Vagina (tissue), 2 donors: ENCODE data around the gene PCDHGA6. TPM values are rescaled to one million over a fixed set of nuclear protein-coding genes. Genes with fewer than 3 reads are reported as not detected.
"Not testable (repeated sequence)": the region's sequence is repeated elsewhere in the genome, so short reads cannot be mapped to it uniquely, and the experiment has no call there.

Experiments
- DNase-seq, 2 donors: peaks; one replicate each; pipeline ENCODE4 v3.0.0-alpha.2; 2017; ENCODE audit errors: extremely low spot score in 2 of 2
- H3K27ac ChIP-seq: fragments of 200-600 bp; sonication (generic); one replicate; pipeline ENCODE4 v1.5.1; 2019
- H3K27me3 ChIP-seq: fragments of 200-600 bp; sonication (generic); one replicate; pipeline ENCODE4 v1.5.1; 2019
- H3K36me3 ChIP-seq, 2 donors: fragments of 200-600 bp; sonication (generic); one replicate each; pipeline ENCODE4 v1.5.1; 2017 to 2019
- H3K4me1 ChIP-seq: fragments of 200-600 bp; sonication (generic); one replicate; pipeline ENCODE4 v1.5.1; 2019
- H3K4me3 ChIP-seq, 2 donors: fragments of 200-600 bp; sonication (generic); 1 replicate in 1 of 2; 2 replicates in 1 of 2; pipeline ENCODE4 v1.5.1; 2016 to 2019
- H3K9me3 ChIP-seq: fragments of 200-600 bp; sonication (generic); one replicate; pipeline ENCODE4 v1.5.1; 2019
- POLR2A ChIP-seq, 2 donors: fragments of 450-650 bp; IDR thresholded peaks; one replicate each; pipeline ENCODE4 v1.6.1; 2017; ENCODE audit warnings: antibody characterized with exemption in 2 of 2, mild to moderate bottlenecking in 2 of 2, moderate library complexity in 2 of 2
- POLR2AphosphoS5 ChIP-seq, 2 donors: sonication (generic); formaldehyde crosslinking; IDR thresholded peaks; one replicate each; pipeline ENCODE4 v1.9.0; 2017; ENCODE audit warnings: antibody characterized with exemption in 2 of 2, mild to moderate bottlenecking in 2 of 2, low read depth in 1 of 2; ENCODE audit not compliant: insufficient read depth in 1 of 2
- intact Hi-C: fragments of 100-400 bp; cut with DNase I; formaldehyde crosslinking; loops from one replicate; pipeline ENCODE4 v1.15.1; 2023
- total RNA-seq: library from RNA; depleted of rRNA; stranded (reverse); fragments of >200 nt; gene quantifications from one replicate; pipeline ENCODE4 v1.2.3, GENCODE V29; 2016
- TF ChIP-seq, protein P1 (sequence below), 3 experiments: fragments of 450-650 bp in 2 of 3; fragments of 200-600 bp in 1 of 3; sonication (generic) in 1 of 3; IDR thresholded peaks; one replicate each; pipeline ENCODE4 v1.5.1; 2017 to 2019; ENCODE audit warnings: antibody characterized with exemption in 3 of 3, mild to moderate bottlenecking in 2 of 3, moderate library complexity in 2 of 3

The PCDHGA6 gene
- total RNA-seq, 1 donor from 2014 or later, result 6.4 TPM

DNA sequence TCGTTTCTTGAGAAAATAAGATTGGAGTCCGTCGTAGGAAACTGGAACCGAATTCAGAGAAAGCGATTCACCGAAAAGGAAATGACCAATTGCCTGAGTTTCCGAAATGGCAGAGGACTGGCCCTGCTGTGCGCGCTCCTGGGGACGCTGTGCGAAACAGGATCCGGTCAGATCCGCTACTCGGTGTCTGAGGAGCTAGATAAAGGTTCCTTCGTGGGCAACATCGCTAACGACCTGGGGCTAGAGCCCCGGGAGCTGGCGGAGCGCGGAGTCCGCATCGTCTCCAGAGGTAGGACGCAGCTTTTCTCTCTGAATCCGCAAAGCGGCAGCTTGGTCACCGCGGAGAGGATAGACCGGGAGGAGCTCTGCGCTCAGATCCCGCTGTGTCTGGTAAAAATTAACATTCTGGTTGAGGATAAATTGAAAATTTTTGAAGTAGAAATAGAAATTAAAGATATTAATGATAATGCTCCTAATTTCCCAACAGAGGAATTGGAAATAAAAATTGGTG, 29.7 kb upstream of the PCDHGA6 start:
- DNase-seq, result no peak
- intact Hi-C loops, result no loop called here
- no peak overlapping the region for H3K27ac ChIP-seq
- no peaks in the 10 kb centered on the region for H3K36me3 ChIP-seq
- peak overlapping the region; percentile 7 to 22 for H3K4me3 ChIP-seq
- H3K27me3 ChIP-seq, result no peaks in the 10 kb centered on the region
- H3K4me1 ChIP-seq, result no peaks in the 10 kb centered on the region
- TF ChIP-seq POLR2A (IDR thresholded peaks at IDR 0.05), result no peak
- TF ChIP-seq, protein P1, sequence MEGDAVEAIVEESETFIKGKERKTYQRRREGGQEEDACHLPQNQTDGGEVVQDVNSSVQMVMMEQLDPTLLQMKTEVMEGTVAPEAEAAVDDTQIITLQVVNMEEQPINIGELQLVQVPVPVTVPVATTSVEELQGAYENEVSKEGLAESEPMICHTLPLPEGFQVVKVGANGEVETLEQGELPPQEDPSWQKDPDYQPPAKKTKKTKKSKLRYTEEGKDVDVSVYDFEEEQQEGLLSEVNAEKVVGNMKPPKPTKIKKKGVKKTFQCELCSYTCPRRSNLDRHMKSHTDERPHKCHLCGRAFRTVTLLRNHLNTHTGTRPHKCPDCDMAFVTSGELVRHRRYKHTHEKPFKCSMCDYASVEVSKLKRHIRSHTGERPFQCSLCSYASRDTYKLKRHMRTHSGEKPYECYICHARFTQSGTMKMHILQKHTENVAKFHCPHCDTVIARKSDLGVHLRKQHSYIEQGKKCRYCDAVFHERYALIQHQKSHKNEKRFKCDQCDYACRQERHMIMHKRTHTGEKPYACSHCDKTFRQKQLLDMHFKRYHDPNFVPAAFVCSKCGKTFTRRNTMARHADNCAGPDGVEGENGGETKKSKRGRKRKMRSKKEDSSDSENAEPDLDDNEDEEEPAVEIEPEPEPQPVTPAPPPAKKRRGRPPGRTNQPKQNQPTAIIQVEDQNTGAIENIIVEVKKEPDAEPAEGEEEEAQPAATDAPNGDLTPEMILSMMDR (IDR thresholded peaks at IDR 0.05), result no peak
- H3K9me3 ChIP-seq, result peaks cover 26% of the 10 kb centered on the region

DNA sequence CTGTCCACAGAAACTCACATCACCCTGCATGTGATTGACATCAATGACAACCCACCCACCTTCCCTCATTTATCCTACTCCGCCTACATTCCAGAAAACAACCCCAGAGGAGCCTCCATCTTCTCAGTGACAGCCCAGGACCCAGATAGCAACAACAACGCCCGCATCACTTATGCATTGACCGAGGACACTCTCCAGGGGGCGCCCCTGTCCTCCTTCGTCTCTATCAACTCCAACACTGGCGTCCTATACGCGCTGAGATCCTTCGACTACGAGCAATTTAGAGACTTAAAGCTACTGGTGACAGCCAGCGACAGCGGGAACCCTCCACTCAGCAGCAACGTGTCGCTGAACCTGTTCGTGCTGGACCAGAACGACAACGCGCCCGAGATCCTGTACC, 28.4 kb upstream of the PCDHGA6 start:
- DNase-seq, result no peak
- Histone ChIP-seq H3K4me1 (no peaks in the 10 kb centered on the region), H3K36me3 (no peaks in the 10 kb centered on the region), H3K27me3 (no peaks in the 10 kb centered on the region), H3K9me3 (peaks cover 17% of the 10 kb centered on the region), H3K27ac (no peak overlapping the region), H3K4me3 (no peak overlapping the region)
- intact Hi-C loops, result no loop called here
- TF ChIP-seq, protein P1 (IDR thresholded peaks at IDR 0.05), result no peak
- TF ChIP-seq POLR2A (IDR thresholded peaks at IDR 0.05), result no peak
- no peak for TF ChIP-seq POLR2AphosphoS5 (IDR thresholded peaks at IDR 0.05; ENCODE audit: insufficient read depth in 1 of 2, low read depth in 1 of 2)

DNA sequence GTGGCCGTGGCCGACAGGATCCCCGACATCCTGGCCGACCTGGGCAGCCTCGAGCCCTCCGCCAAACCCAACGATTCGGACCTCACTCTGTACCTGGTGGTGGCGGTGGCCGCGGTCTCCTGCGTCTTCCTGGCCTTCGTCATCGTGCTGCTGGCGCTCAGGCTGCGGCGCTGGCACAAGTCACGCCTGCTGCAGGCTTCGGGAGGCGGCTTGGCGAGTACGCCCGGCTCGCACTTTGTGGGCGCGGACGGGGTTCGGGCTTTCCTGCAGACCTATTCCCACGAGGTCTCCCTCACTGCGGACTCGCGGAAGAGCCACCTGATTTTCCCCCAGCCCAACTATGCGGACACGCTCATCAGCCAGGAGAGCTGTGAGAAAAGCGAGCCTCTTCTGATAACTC, 27.7 kb upstream of the PCDHGA6 start:
- H3K36me3 ChIP-seq, H3K4me1 ChIP-seq, H3K27me3 ChIP-seq, intact Hi-C loops, H3K27ac ChIP-seq, DNase-seq, H3K4me3 ChIP-seq: not testable (repeated sequence)
- H3K9me3 ChIP-seq, result peaks cover 22% of the 10 kb centered on the region

DNA sequence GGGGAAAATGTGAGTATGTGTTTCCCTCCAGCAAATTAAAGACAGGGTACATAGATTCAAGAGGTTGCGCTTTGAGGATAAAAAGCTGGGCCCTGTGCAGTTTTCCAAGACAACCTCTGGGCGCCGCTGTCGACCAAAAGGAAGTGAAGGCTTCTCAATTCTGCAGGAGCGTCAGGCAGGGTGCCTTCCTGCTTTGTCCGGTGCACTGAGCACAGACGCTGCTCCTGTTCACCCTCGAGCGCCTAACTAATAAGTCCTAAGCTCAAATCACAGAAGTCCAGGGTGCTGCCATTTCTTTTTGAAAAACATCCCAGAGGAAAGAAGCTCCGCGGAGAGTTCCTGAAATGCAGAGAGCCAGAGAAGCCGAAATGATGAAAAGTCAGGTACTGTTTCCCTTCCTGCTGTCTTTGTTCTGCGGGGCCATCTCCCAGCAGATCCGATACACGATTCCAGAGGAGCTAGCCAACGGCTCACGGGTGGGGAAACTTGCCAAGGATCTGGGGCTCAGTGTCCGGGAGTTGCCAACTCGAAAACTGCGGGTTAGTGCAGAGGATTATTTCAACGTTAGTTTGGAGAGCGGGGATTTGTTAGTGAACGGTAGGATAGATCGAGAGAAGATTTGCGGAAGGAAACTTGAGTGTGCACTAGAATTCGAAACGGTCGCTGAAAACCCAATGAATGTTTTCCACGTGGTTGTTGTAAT, 23.6 kb upstream of the PCDHGA6 start, which contains the start of gene PCDHGB1:
Gene PCDHGB1 (plus strand): TSS at position 183 of the 703 bp plus-strand sequence. CDS start 162 bp downstream, at position 345.
- intact Hi-C loops, result no loop called here
- DNase-seq, result no peak
- H3K27ac ChIP-seq, result no peak within 1 kb of the TSS
- H3K9me3 ChIP-seq, result peaks cover 21% of the 10 kb centered on the region
- no peaks in the 10 kb centered on the region for H3K36me3 ChIP-seq
- TF ChIP-seq POLR2AphosphoS5 (IDR thresholded peaks at IDR 0.05; ENCODE audit: insufficient read depth in 1 of 2, low read depth in 1 of 2), result no peak
- no peak for TF ChIP-seq POLR2A (IDR thresholded peaks at IDR 0.05)
- TF ChIP-seq, protein P1 (IDR thresholded peaks at IDR 0.05), result no peak
- no peaks in the 10 kb centered on the region for H3K27me3 ChIP-seq
- H3K4me1 ChIP-seq, result no peaks in the 10 kb centered on the region
- H3K4me3 ChIP-seq, result no peak within 1 kb of the TSS

DNA sequence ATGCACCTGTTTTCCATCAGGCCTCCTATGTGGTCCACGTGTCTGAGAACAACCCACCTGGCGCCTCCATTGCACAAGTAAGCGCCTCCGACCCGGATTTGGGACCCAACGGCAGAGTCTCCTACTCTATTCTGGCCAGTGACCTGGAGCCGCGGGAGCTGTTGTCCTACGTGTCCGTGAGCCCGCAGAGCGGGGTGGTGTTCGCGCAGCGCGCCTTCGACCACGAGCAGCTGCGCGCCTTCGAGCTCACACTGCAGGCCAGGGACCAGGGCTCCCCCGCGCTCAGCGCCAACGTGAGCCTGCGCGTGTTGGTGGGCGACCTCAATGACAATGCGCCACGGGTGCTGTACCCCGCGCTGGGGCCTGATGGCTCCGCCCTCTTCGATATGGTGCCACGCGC, 22.1 kb upstream of the PCDHGA6 start:
- Histone ChIP-seq H3K4me3 (no peak overlapping the region), H3K27me3 (no peaks in the 10 kb centered on the region), H3K9me3 (peaks cover 30% of the 10 kb centered on the region), H3K27ac (no peak overlapping the region), H3K36me3 (no peaks in the 10 kb centered on the region), H3K4me1 (no peaks in the 10 kb centered on the region)
- DNase-seq, result no peak
- TF ChIP-seq POLR2AphosphoS5 (IDR thresholded peaks at IDR 0.05; ENCODE audit: insufficient read depth in 1 of 2, low read depth in 1 of 2) (no peak), POLR2A (IDR thresholded peaks at IDR 0.05) (no peak)
- TF ChIP-seq, protein P1 (IDR thresholded peaks at IDR 0.05), result no peak
- intact Hi-C loops, result no loop called here
